Cardiac muscle cell (in vitro differentiated cells and primary cell): ENCODE results near the gene PSMC3. TPM values are rescaled to one million over a fixed set of nuclear protein-coding genes. Genes with fewer than 3 reads are reported as not detected.
A peak's percentile ranks its signal among the peaks of the same experiment; 100 is the strongest.

Experiments used
- DNase-seq, 2 donors: peaks; one replicate each; pipeline versions ENCODE4 v3.0.0 to v3.0.0-alpha.2; 2010 to 2017; ENCODE audit warnings: low read depth in 1 of 2, low spot score in 1 of 2
- H3K27ac ChIP-seq: fragments of 200-600 bp; sonication (generic); 2 replicates; pipeline ENCODE4 v1.5.1; 2016
- H3K27me3 ChIP-seq: fragments of 200-600 bp; sonication (generic); 2 replicates; pipeline ENCODE4 v1.6.0; 2016; ENCODE audit warnings: control low read depth
- H3K36me3 ChIP-seq: fragments of 200-600 bp; sonication (generic); 2 replicates; pipeline ENCODE4 v1.5.1; 2016; ENCODE audit warnings: control low read depth
- H3K4me1 ChIP-seq: fragments of 200-600 bp; sonication (generic); 2 replicates; pipeline ENCODE4 v1.8.1; 2017; ENCODE audit warnings: low read depth, mild to moderate bottlenecking, mixed run types
- H3K4me3 ChIP-seq: fragments of 200-600 bp; sonication (generic); 2 replicates; pipeline ENCODE4 v1.5.1; 2016; ENCODE audit warnings: mild to moderate bottlenecking
- H3K9me3 ChIP-seq: fragments of 200-600 bp; sonication (generic); 2 replicates; pipeline ENCODE4 v1.5.1; 2017; ENCODE audit warnings: low read depth, mild to moderate bottlenecking, control low read depth
- polyA plus RNA-seq: library from polyadenylated mRNA; unstranded; fragments of >200 nt; fragmentation: Nextera tagmentation; extraction: Ambion mirVana; gene quantifications from 2 replicates; pipeline ENCODE4 v1.2.1, GENCODE V29; 2016
- total RNA-seq: library from RNA; depleted of rRNA; stranded (reverse); fragments of >200 nt; gene quantifications from 2 replicates; pipeline ENCODE4 v1.2.3, GENCODE V29; 2016
- TF ChIP-seq, protein P1 (sequence below): IDR thresholded peaks from 2 replicates; pipeline ENCODE4 v1.5.1; 2012; ENCODE audit warnings: low read depth, mild to moderate bottlenecking, low read length

The PSMC3 gene
- total and polyA plus RNA-seq, 2 experiments from 2014 or later, result 107 to 236 TPM

DNA sequence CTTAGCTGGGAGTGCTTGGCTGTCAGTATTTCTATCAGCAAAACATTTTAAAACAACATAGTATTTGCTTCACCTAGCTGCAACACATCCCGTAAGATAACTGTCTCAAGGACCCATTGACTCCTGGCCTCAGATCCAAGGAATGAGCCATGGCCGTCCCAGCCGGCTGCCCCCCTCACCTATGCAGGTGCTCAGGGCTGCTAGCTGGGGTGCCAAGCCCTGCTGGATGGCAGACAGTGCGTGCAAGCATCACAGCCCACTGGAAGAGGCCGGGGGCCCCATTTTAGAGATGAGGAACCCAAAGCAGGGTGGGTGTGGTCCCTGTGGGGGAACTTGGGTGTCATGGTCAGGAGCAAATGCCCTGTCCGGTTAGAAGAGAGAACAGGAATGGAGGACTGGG is 8.5 kb downstream of the PSMC3 start:
- TF ChIP-seq, protein P1, sequence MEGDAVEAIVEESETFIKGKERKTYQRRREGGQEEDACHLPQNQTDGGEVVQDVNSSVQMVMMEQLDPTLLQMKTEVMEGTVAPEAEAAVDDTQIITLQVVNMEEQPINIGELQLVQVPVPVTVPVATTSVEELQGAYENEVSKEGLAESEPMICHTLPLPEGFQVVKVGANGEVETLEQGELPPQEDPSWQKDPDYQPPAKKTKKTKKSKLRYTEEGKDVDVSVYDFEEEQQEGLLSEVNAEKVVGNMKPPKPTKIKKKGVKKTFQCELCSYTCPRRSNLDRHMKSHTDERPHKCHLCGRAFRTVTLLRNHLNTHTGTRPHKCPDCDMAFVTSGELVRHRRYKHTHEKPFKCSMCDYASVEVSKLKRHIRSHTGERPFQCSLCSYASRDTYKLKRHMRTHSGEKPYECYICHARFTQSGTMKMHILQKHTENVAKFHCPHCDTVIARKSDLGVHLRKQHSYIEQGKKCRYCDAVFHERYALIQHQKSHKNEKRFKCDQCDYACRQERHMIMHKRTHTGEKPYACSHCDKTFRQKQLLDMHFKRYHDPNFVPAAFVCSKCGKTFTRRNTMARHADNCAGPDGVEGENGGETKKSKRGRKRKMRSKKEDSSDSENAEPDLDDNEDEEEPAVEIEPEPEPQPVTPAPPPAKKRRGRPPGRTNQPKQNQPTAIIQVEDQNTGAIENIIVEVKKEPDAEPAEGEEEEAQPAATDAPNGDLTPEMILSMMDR, result no peak
- DNase-seq, result no peak

DNA sequence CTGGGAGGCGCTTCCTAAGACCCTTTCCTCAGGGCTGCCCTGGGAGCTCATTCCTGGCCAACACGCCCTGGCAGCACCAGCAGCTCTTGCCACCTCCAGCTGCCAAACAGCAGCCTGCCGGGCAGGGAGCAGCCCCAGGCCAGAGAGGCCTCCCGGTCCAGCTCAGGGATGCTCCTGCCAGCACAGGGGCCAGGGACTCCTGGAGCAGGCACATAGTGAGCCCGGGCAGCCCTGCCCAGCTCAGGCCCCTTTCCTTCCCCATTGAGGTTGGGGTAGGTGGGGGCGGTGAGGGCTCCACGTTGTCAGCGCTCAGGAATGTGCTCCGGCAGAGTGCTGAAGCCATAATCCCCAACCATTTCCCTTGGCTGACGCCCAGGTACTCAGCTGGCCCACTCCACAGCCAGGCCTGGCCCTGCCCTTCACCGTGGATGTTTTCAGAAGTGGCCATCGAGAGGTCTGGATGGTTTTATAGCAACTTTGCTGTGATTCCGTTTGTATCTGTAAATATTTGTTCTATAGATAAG is 10.2 kb downstream of the PSMC3 start:
- H3K27ac ChIP-seq, result peak overlapping the region; percentile 66
- TF ChIP-seq, protein P1, result no peak
- H3K36me3 ChIP-seq, result peaks cover 20% of the 10 kb centered on the region
- H3K4me1 ChIP-seq, result no peaks in the 10 kb centered on the region
- H3K4me3 ChIP-seq, result no peak overlapping the region
- DNase-seq, result peak in 1 of 2 donors; percentile 96
- no peaks in the 10 kb centered on the region for H3K9me3 ChIP-seq
- H3K27me3 ChIP-seq, result no peaks in the 10 kb centered on the region

More for the DNA sequence above, 8.5 kb downstream of the PSMC3 start:
- Histone ChIP-seq H3K36me3 (peaks cover 29% of the 10 kb centered on the region), H3K27me3 (no peaks in the 10 kb centered on the region), H3K4me3 (no peak overlapping the region), H3K4me1 (no peaks in the 10 kb centered on the region), H3K9me3 (no peaks in the 10 kb centered on the region), H3K27ac (peak overlapping the region; percentile 36)

DNA sequence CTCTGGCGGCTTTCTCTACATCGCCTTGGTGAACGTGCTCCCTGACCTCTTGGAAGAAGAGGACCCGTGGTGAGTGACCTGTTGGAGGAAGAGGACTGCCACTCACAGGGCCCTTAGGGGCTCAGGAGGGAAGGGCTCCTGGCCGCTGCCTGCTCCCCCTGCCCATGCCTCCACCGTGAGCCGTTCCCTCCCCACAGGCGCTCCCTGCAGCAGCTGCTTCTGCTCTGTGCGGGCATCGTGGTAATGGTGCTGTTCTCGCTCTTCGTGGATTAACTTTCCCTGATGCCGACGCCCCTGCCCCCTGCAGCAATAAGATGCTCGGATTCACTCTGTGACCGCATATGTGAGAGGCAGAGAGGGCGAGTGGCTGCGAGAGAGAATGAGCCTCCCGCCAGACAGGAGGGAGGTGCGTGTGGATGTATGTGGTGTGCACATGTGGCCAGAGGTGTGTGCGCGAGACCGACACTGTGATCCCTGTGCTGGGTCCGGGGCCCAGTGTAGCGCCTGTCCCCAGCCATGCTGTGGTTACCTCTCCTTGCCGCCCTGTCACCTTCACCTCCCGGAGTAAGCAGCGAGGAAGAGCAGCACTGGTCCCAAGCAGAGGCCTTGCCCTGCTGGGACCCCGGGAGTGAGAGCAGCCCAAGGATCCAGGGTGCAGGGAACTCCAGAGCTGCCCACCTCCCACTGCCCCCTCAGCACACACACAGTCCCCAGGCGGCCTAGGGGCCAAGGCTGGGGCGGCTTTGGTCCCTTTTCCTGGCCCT is 11.0 kb downstream of the PSMC3 start:
- H3K36me3 ChIP-seq, result peaks cover 14% of the 10 kb centered on the region
- TF ChIP-seq, protein P1, result no peak

DNA sequence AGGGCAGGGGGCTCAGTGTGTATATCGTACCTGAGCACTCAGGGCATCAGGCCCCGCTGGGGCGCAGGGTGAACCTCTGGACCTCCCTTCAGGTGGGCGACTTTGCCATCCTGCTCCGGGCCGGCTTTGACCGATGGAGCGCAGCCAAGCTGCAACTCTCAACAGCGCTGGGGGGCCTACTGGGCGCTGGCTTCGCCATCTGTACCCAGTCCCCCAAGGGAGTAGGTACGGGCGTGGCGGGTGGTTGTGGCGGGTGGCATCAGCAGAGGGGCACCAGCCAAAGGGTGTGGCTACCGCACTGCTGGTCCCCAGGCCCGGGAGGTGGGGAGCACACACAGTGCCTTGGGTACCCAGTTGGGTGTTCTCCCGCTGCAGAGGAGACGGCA is 11.6 kb downstream of the PSMC3 start:
- Histone ChIP-seq H3K27me3 (no peaks in the 10 kb centered on the region), H3K36me3 (peaks cover 9% of the 10 kb centered on the region), H3K4me1 (no peaks in the 10 kb centered on the region), H3K4me3 (no peak overlapping the region), H3K9me3 (no peaks in the 10 kb centered on the region), H3K27ac (no peak overlapping the region)
- TF ChIP-seq, protein P1, result no peak
- DNase-seq, result no peak

More for the DNA sequence above, 11.0 kb downstream of the PSMC3 start:
- no peak overlapping the region for H3K4me3 ChIP-seq
- H3K27me3 ChIP-seq, result no peaks in the 10 kb centered on the region
- H3K9me3 ChIP-seq, result no peaks in the 10 kb centered on the region
- DNase-seq, result no peak
- H3K4me1 ChIP-seq, result no peaks in the 10 kb centered on the region
- H3K27ac ChIP-seq, result peak overlapping the region; percentile 66

DNA sequence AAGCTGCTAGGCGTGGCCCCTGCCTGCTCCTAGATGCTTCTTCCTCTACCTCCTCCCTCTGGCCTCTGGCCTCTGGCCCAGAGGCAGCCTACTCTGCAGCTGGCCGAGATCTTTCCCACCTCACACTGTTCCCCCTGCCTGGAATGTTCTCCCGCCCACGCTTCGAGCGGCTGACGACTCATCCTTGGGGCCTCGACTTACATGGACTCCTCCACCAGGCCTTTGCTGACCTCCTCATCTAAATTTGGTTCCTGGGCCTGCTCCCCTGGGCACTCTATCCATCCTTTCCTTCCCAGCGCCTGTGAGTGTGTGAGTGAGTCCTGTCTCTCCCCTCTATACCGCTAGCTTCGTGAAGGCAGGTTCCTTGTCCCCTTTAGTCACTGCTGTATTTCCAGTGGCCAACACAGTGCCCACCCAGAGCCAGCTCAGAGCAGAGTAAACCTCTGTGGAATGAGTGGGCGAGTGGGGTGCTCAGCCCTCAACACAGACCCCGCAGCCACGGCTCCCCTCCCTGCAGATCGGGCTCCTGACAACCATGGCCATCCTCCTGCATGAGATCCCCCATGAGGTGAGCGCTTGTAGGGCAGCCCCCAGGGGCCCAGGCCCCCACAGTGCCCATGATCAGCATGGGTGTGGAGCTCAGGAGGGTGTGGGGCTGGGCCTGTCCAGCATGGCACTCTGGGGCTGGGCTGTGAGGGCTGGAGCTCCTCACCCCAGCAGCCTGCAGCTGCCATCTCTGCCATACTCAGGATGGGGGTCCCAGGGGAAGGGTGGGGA is 12.1 kb downstream of the PSMC3 start:
- peak in 1 of 2 donors; percentile 80 for DNase-seq
- TF ChIP-seq, protein P1, result no peak
- Histone ChIP-seq H3K4me3 (no peak overlapping the region), H3K4me1 (no peaks in the 10 kb centered on the region), H3K36me3 (peaks cover 7% of the 10 kb centered on the region), H3K27me3 (no peaks in the 10 kb centered on the region), H3K9me3 (no peaks in the 10 kb centered on the region), H3K27ac (no peak overlapping the region)
